Smooth muscle cell (in vitro differentiated cells): ENCODE data around the gene TRIM71. TPM values are rescaled to one million over a fixed set of nuclear protein-coding genes. Genes with fewer than 3 reads are reported as not detected.

ENCODE experiments used
- DNase-seq: peaks from one replicate; lab custom pipeline; 2025; ENCODE audit not compliant: unreplicated experiment; lab: John Stamatoyannopoulos, UW
- H2AFZ ChIP-seq: fragments of 200-600 bp; sonication (generic); 2 replicates; pipeline ENCODE4 v1.6.0; 2016; ENCODE audit warnings: antibody characterized with exemption, low read depth, mild to moderate bottlenecking
- H3F3A ChIP-seq: fragments of 200-600 bp; sonication (generic); 2 replicates; pipeline ENCODE4 v1.6.0; 2017; ENCODE audit warnings: antibody characterized with exemption, low read depth
- H3K27ac ChIP-seq: fragments of 200-600 bp; sonication (generic); 2 replicates; pipeline ENCODE4 v1.5.1; 2016; ENCODE audit warnings: low read depth, mild to moderate bottlenecking
- H3K27me3 ChIP-seq: fragments of 200-600 bp; sonication (generic); 2 replicates; pipeline ENCODE4 v1.6.1; 2016; ENCODE audit warnings: low read depth, mild to moderate bottlenecking
- H3K36me3 ChIP-seq: fragments of 200-600 bp; sonication (generic); 2 replicates; pipeline ENCODE4 v1.5.1; 2016; ENCODE audit warnings: low read depth
- H3K4me1 ChIP-seq: fragments of 200-600 bp; sonication (generic); 2 replicates; pipeline ENCODE4 v1.5.1; 2016; ENCODE audit warnings: low read depth
- H3K4me2 ChIP-seq: fragments of 200-600 bp; sonication (generic); 2 replicates; pipeline ENCODE4 v1.6.0; 2016; ENCODE audit warnings: mild to moderate bottlenecking
- H3K4me3 ChIP-seq: fragments of 200-600 bp; sonication (generic); 2 replicates; pipeline ENCODE4 v1.5.1; 2016; ENCODE audit warnings: mild to moderate bottlenecking
- H3K79me2 ChIP-seq: fragments of 200-600 bp; sonication (generic); 2 replicates; pipeline ENCODE4 v1.6.0; 2016; ENCODE audit warnings: low read depth, mild to moderate bottlenecking
- H3K9ac ChIP-seq: fragments of 200-600 bp; sonication (generic); 2 replicates; pipeline ENCODE4 v1.6.0; 2016; ENCODE audit warnings: low read depth
- H3K9me3 ChIP-seq: fragments of 200-600 bp; sonication (generic); replicated peaks from 2 replicates; pipeline ENCODE4 v1.5.1; 2016; ENCODE audit warnings: low read depth
- H4K20me1 ChIP-seq: fragments of 200-600 bp; sonication (generic); 2 replicates; pipeline ENCODE4 v1.6.0; 2016; ENCODE audit warnings: low read depth
- CTCF ChIP-seq: fragments of 200-600 bp; sonication (generic); IDR thresholded peaks from 2 replicates; pipeline ENCODE4 v1.5.1; 2017; ENCODE audit warnings: borderline replicate concordance, mild to moderate bottlenecking, antibody characterized with exemption; ENCODE audit not compliant: insufficient read depth, poor library complexity, severe bottlenecking
- WGBS: methylation state at CpG from one replicate; pipeline ENCODE4 v1.1.7; 2016; ENCODE audit warnings: low lambda C conversion rate; 5-methylcytosine and 5-hydroxymethylcytosine counted together
- polyA plus RNA-seq: library from polyadenylated mRNA; unstranded; fragments of >200 nt; fragmentation: Nextera tagmentation; extraction: Ambion mirVana; gene quantifications from 2 replicates; pipeline ENCODE4 v1.2.1, GENCODE V29; 2016
- total RNA-seq: library from RNA; depleted of rRNA; stranded (reverse); fragments of >200 nt; gene quantifications from 2 replicates; pipeline ENCODE4 v1.2.3, GENCODE V29; 2014

The TRIM71 gene
- total and polyA plus RNA-seq, 2 experiments from 2014 or later: 0.19 to 1.1 TPM

- Histone ChIP-seq H3K27me3 (no peaks in the 10 kb centered on the region), H3K9ac (no peak overlapping the region), H3K27ac (no peak overlapping the region), H3K79me2 (no peaks in the 10 kb centered on the region), H3F3A (no peaks in the 10 kb centered on the region), H3K4me1 (peaks cover 6% of the 10 kb centered on the region), H4K20me1 (no peaks in the 10 kb centered on the region), H3K9me3 (no peaks in the 10 kb centered on the region), H3K4me2 (no peak overlapping the region), H3K36me3 (no peaks in the 10 kb centered on the region), H2AFZ (no peak overlapping the region), H3K4me3 (no peak overlapping the region)
- no peak for TF ChIP-seq CTCF
- no peak for DNase-seq
- WGBS: 94% methylated on average over 2 of the region's 2 CpGs
Measured at GRCh38 chr3:32877598-32877997, 59.8 kb downstream of the TRIM71 start.

- no peak overlapping the region for H3K27ac ChIP-seq
- WGBS: 90% methylated on average over 1 of the region's 1 CpG
- no peaks in the 10 kb centered on the region for H3K9me3 ChIP-seq
- H3K4me3 ChIP-seq: no peak overlapping the region
- no peaks in the 10 kb centered on the region for H4K20me1 ChIP-seq
- no peak overlapping the region for H3K9ac ChIP-seq
- no peak overlapping the region for H3K4me2 ChIP-seq
- no peaks in the 10 kb centered on the region for H3K4me1 ChIP-seq
- H3K27me3 ChIP-seq: no peaks in the 10 kb centered on the region
- TF ChIP-seq CTCF: no peak
- no peaks in the 10 kb centered on the region for H3K36me3 ChIP-seq
- no peaks in the 10 kb centered on the region for H3F3A ChIP-seq
- no peak for DNase-seq
- H2AFZ ChIP-seq: no peak overlapping the region
- H3K79me2 ChIP-seq: no peaks in the 10 kb centered on the region
Measured at GRCh38 chr3:32880225-32880624, 62.4 kb downstream of the TRIM71 start.

GRCh38 chr3:32881624-32882023 is 63.8 kb downstream of the TRIM71 start:
- Histone ChIP-seq H3K4me2 (no peak overlapping the region), H3K4me1 (peaks cover 2% of the 10 kb centered on the region), H3K9ac (no peak overlapping the region), H3K79me2 (no peaks in the 10 kb centered on the region), H3K27me3 (no peaks in the 10 kb centered on the region), H2AFZ (no peak overlapping the region), H4K20me1 (no peaks in the 10 kb centered on the region), H3K27ac (no peak overlapping the region), H3F3A (no peaks in the 10 kb centered on the region), H3K36me3 (no peaks in the 10 kb centered on the region), H3K9me3 (no peaks in the 10 kb centered on the region), H3K4me3 (no peak overlapping the region)
- WGBS: 91% methylated on average over 2 of the region's 2 CpGs
- no peak for TF ChIP-seq CTCF
- DNase-seq: no peak

- Histone ChIP-seq H3K9me3 (no peaks in the 10 kb centered on the region), H3K9ac (no peak overlapping the region), H3K4me2 (no peak overlapping the region), H3K27me3 (no peaks in the 10 kb centered on the region), H3K27ac (no peak overlapping the region), H3K79me2 (no peaks in the 10 kb centered on the region), H3K4me1 (peaks cover 7% of the 10 kb centered on the region), H3F3A (no peaks in the 10 kb centered on the region), H2AFZ (no peak overlapping the region), H3K36me3 (no peaks in the 10 kb centered on the region), H3K4me3 (no peak overlapping the region), H4K20me1 (no peaks in the 10 kb centered on the region)
- WGBS: 100% methylated on average over 1 of the region's 1 CpG
- TF ChIP-seq CTCF: no peak
- no peak for DNase-seq
Measured at GRCh38 chr3:32882189-32882588, 64.4 kb downstream of the TRIM71 start.
